K562 (cell line): ENCODE results near the gene GHRH.

ENCODE experiments used
- FOXK2 ChIP-seq, 2 experiments: fragments of 450-650 bp; IDR thresholded peaks in 1 of 2; conservative IDR thresholded peaks in 1 of 2; 2 replicates each; pipeline ENCODE4 v1.6.1; 2016; ENCODE audit warnings: low read depth in 2 of 2, mild to moderate bottlenecking in 1 of 2
- HNRNPK ChIP-seq: fragments of 200-400 bp; formaldehyde crosslinking; IDR thresholded peaks from one replicate; pipeline ENCODE4 v1.6.1; 2018; ENCODE audit warnings: mild to moderate bottlenecking, low read depth, low read length; ENCODE audit not compliant: poor library complexity, severe bottlenecking
- POLR2AphosphoS5 ChIP-seq: IDR thresholded peaks from 2 replicates; pipeline ENCODE4 v1.6.1; 2011; ENCODE audit warnings: mild to moderate bottlenecking, low read depth, low read length, moderate library complexity; ENCODE audit not compliant: control insufficient read depth, insufficient read depth
- SETDB1 ChIP-seq: IDR thresholded peaks from one replicate; pipeline ENCODE4 v1.6.1; 2012; ENCODE audit warnings: low read length, control low read depth, inconsistent platforms
- TF ChIP-seq, protein P1 (sequence below): sonication (generic); formaldehyde crosslinking; IDR thresholded peaks from 2 replicates; pipeline ENCODE4 v1.8.0; 2022; ENCODE audit warnings: mild to moderate bottlenecking, missing genetic modification reagents

DNA sequence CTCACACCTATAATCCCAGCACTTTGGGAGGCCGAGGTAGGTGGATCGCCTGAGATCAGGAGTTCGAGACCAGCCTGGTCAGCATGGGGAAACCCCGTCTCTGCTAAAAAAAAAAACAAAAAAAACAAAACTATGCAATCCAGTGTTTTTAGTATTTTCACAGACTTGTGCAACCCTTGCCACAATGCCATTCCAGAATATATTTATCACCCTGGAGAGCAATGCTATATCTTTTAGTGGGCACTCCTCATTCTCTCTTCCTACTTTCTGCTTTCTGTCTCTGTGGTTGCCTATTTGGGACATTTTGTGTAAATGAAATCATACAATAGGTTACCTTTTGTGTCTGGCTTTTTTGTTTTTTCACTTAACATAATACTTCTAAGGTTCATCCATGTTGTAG, 43.2 kb downstream of the GHRH start:
- TF ChIP-seq, protein P1, sequence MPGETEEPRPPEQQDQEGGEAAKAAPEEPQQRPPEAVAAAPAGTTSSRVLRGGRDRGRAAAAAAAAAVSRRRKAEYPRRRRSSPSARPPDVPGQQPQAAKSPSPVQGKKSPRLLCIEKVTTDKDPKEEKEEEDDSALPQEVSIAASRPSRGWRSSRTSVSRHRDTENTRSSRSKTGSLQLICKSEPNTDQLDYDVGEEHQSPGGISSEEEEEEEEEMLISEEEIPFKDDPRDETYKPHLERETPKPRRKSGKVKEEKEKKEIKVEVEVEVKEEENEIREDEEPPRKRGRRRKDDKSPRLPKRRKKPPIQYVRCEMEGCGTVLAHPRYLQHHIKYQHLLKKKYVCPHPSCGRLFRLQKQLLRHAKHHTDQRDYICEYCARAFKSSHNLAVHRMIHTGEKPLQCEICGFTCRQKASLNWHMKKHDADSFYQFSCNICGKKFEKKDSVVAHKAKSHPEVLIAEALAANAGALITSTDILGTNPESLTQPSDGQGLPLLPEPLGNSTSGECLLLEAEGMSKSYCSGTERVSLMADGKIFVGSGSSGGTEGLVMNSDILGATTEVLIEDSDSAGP (CRISPR knock-in tag) = no peak
- no peak for TF ChIP-seq HNRNPK
- no peak for TF ChIP-seq POLR2AphosphoS5
- no peak for TF ChIP-seq SETDB1
- no peak for TF ChIP-seq FOXK2 (conservative IDR thresholded peaks at IDR 0.05 in 1 of 2, IDR thresholded peaks at IDR 0.05 in 1 of 2; ENCODE audit: low read depth in 2 of 2)
